GM04504 (cell line): ENCODE results near the gene PLOD2.

Source experiments
- DNase-seq: peaks from one replicate; pipeline ENCODE4 v3.0.0-alpha.2; 2012; ENCODE audit warnings: low read depth

The PLOD2 gene

GRCh38 chr3:146166415-146166821 lies 5.4 kb upstream of the PLOD2 start:
- peak; percentile 78 for DNase-seq

- DNase-seq = no peak
Measured at GRCh38 chr3:146165877-146166276, 4.9 kb upstream of the PLOD2 start.

DNA sequence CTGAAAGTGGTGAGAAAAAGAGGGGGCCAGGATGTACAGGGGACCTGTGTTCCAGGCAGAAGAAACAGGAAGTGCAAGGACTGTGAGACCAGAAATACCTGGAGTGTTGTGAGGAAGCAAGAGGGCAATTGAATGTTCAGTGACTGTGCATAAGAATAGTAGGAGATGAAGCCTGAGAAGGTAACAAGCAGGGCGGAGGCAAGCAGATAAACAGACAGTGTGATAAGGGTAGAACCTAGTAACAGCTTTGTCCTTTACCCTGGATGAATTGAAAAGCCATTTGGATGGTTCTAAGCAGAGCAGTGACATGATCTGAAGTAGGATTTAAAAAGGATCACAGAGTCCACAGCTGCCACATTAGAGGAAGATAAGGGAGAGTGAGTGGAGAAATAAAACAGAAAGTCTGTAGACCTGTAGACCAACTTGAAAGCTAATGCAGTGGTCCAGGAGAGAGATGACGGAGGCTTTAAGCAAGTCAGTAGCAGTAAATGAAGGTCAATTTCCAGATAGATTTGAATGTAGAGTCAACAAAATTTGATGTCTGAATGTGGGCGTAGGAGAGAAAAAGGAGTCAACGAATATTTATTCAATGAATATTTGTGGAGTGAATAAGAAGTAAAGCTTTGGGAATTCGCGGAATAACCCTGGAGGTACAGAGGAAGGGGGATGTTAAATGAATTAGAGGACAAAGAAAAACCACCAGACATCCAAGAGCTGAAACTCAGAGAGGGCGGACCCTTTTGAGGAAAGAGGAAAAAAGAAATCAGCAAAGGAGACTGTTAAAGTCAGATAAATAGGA lies 4.2 kb upstream of the PLOD2 start:
- DNase-seq = no peak

GRCh38 chr3:146164506-146164905 lies 3.5 kb upstream of the PLOD2 start:
- DNase-seq = no peak

GRCh38 chr3:146164071-146164470 lies 3.1 kb upstream of the PLOD2 start:
- DNase-seq = no peak

DNA sequence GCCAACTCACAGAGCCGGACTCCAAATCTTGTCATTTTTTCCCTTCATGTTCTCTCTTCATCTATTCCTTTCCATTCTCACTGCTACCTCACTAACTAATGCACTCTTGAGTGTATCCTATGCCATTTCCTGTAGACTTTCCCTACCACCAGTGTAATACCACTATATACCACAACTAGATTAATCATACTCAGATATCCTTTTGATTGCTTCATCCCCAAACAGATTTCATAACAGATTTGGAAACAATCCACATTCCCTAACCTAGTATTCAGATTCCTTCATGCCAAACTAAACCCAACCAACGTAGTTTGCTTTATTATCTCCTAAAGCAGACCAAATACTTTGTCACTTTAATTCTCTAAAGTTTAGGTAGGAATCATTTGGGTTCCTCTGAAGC lies 2.6 kb upstream of the PLOD2 start:
- peak; percentile 80 for DNase-seq

DNA sequence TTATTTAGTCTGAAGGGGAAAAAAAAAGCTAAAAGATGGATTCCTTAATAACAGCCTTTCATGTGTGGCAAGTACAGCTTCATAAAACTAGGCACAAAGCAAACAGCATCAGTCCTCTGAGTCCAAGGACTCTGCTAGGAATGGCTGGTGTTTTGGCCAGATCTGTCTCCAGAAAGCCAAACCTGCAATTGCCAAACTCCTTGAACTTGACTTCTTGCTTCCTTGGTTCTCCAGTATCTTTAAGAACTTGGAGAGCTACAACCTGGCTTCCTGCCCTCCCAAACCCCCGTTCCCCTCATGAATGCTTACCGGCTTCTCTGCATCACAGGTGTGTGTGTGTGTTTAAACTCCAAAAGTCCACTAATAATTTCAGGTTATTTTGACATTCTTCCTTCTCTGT lies 1.6 kb upstream of the PLOD2 start:
- no peak for DNase-seq

- no peak for DNase-seq
Measured at GRCh38 chr3:146161663-146162002, 649 bp upstream of the PLOD2 start.

DNA sequence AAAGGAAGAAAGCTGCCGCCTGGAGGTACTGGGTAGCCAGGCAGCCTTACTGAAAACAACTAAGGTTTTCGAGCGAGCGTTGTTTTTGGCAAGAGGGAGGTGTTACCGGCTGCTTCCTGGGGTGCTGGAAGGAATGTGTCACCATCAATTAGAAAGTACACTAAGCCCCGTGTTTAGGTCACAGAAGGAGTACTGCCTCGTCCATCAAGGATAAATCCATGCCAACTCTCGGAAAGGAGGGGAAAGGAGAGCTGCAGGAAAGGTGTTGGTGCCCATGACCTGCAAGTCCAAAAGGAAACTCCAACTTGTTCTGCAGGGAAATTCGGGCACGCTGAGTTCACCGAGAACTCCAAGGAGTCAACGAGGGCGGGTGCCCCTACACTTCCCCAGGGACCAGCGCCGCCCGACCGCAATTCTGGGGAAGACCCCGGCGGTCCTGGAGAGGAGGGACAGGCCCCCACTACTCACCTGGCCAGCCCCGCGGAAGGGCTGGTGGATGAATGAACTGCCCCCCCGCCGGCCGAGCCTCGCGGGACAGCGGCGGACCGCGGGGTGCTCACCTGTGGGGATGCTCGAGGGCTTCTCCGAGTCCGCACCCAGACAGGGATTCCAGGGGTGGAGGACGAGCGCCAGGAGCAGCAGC lies 542 bp downstream of the PLOD2 start:
- DNase-seq = peak; percentile 47

DNA sequence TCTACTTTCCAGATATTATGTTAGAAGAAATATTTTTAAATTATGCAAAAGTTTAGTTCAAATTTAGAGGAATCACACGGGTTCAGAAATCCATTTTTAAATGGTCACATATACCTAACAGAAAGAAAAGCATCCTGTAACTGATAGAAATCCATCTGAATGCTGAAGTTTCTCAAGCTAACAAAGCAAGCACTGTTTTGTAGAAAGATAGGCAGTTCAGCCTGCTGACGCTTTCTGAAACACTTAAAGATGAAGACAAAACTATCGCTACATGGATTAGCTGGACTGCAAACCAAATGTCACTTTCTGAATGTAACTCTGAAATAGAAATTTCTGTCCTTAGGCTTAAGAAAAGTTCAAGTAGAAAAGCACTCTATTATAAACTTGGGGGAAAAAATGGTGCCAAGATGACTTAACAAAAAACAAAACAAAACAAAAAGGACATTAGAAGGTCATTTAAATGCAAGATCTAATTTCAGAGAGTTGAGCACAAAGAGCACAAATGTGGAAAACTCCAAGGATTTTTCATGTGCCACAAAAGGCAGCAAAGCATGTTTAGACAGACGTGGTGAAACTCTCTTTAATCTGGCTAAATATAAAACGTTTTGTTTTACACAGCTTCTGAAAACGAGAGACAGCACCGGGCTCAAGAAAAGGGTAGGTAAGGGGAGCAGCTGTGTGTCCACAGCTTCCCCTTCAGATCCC lies 1.2 kb downstream of the PLOD2 start:
- DNase-seq = no peak

GRCh38 chr3:146159037-146159436 lies 1.9 kb downstream of the PLOD2 start:
- no peak for DNase-seq

- DNase-seq = no peak
Measured at GRCh38 chr3:146157325-146158060, 3.5 kb downstream of the PLOD2 start.

DNA sequence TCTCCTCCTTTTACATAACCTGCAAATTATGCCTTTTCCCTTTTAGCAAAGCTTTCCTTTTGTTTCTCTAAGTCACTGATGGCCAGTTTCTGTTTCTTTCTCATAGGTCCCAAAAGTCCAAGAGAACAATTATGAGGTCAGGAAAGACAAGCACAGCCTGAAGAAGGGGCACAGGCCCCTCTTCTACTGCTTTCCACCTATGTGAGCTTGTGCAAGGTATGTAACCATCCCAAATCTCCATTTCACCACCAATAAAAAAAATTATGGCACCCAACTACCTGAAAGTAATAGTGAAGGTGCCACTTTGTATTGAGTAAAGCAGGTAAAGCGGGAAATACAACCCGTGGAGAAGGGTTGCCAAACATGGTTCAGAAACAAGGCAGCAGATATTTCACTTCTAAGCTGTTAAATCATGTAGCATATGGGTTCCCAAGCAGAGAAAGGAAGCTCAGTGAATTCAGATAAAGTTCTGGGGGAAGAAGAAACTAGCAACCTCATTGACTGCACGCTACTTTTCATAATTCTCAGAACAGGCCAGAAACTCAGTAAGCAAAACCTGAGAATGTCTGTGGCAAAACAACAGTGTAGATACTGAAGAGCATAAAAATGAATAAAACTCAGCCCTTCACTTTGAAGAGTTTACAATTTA lies 4.2 kb downstream of the PLOD2 start:
- no peak for DNase-seq

- DNase-seq = no peak
Measured at GRCh38 chr3:146156095-146156494, 4.9 kb downstream of the PLOD2 start.

DNA sequence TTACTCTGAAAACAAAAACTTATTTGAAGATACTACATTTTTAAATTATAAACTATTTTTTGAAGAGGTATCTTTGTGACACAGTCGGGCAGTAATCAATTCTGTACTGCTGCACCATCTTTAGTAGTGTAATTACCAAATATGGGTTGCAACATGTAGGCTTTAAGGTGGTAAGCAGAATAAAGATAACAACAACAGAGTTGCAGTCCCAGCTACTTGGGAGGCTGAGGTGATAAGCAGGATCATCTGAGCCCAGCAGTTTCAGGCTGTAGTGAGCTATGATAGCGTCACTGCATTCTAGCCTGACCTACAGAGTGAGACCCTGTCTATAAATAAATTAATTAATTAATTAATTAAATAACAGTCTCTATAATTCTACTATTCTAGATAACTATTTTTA lies 6.0 kb downstream of the PLOD2 start:
- DNase-seq = no peak

- no peak for DNase-seq
Measured at GRCh38 chr3:146154316-146154715, 6.7 kb downstream of the PLOD2 start.

DNA sequence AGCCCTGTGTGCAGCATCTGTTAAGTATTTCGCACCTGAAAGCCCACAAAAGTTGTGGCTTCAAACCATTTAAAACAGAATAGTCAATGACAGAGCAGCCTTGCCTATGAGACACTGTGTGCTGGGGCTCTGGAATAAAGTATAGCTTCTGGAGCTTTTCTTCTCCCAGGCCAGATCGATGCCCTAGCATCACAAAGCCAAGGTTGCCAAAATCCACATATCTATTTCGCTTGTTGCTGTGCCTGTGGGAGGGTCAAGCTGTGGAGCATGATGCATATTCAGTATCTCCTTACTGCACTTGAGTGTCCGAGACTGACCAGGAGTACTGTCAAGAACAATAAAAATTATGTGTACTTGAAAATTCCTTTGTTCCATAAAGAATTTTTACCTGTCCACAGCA lies 7.6 kb downstream of the PLOD2 start:
- no peak for DNase-seq

GRCh38 chr3:146152834-146153233 lies 8.2 kb downstream of the PLOD2 start:
- no peak for DNase-seq

DNA sequence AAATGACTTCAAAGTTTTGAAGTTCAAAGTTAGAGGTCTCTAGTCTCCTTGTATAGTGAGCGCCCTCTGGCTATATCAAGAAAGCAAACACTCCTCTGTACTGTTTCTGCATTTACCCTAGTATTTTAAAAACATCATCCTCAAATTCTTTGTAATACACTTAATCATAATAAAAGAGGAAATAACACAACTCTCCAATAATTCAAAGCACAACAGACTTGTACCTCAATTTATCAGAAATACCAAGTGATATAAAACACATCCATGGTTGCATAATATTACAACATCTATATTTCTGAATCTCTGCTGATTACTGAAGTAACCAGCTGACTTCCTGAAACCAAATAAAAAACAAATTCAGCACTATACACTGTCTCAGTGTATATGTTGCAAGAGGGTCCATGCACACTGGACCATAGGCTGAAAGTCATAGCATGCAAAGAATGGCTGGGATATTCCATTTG lies 12.5 kb downstream of the PLOD2 start:
- no peak for DNase-seq

DNA sequence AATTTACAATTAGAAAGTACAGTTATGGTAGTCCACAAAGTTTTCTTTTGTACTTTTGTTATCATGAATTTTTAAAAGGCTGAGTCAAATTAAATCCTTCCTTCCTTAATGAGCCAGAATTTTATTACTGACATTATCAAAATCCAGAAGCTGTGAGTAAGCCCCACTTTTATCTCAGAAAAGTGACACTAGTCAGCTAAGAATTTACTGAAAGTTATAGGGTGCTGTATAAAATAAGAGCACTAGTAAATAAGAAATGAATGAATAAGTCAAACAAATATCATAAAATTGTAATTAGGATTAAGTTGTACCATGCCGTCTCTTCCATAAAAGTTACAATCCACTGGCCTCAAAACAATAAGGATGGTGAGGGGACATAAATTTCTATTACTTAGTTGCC lies 15.3 kb downstream of the PLOD2 start:
- no peak for DNase-seq

DNA sequence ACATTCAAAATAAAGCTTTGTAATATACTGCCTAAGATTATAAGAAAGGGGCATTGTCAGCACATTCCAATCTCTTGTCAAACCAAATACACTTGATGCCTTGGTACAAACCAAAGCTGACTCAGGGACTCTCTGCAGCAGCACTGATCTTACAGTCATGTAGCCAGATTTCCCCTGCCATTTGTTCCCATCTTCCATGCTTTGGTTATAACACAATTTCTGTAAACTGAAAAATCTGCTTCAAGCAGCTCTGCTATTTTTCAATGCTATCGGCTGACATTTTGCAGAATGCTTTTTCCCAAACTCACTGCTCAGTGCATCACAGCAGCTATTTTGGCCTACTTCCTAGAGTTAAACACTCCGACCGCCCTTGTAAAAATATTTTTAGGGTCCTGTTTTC lies 18.2 kb downstream of the PLOD2 start:
- no peak for DNase-seq

DNA sequence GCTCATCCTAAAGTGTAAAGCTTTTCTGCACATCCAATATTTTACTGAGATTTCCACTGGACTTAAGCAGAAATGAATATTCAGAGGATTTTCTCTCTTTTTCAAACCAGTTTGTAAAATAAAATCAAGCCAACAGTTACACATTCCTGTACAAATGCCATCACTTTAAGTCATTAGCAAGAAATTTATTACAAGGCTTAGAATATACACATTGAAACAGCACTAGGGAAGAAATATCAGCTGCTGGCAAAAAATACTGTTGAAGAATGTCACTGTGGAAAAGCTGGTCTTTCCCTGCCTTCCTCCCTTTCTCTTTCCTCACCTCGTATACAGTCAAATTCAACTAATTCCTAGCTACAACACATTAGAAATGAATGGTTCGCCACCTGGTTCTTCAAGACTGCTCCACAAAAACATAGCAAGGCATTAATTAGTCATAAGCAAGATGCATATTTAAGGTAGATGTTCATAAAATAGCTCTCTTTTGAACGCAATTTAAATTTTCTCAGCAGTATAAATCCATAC lies 21.3 kb downstream of the PLOD2 start:
- no peak for DNase-seq
